NCI-H1694 treated with DMSO at 0.1 percent for 48 hours (cell line): ENCODE data around the gene CLEC20A.

Experiments used
- DNase-seq: peaks from one replicate; lab custom pipeline; 2025; lab: John Stamatoyannopoulos, UW

Gene CLEC20A

GRCh38 chr1:178472531-178472930 is 24.2 kb downstream of the CLEC20A start:
- DNase-seq = no peak

- DNase-seq = no peak
Observed at GRCh38 chr1:178470411-178470960, 26.3 kb downstream of the CLEC20A start.

- DNase-seq = no peak
Observed at GRCh38 chr1:178467837-178468236, 28.9 kb downstream of the CLEC20A start.

- DNase-seq = no peak
Observed at GRCh38 chr1:178465011-178465410, 31.8 kb downstream of the CLEC20A start.

GRCh38 chr1:178464566-178464965 is 32.2 kb downstream of the CLEC20A start:
- no peak for DNase-seq

GRCh38 chr1:178464141-178464540 is 32.6 kb downstream of the CLEC20A start:
- DNase-seq = no peak

GRCh38 chr1:178461701-178462100 is 35.1 kb downstream of the CLEC20A start:
- no peak for DNase-seq

- no peak for DNase-seq
Observed at GRCh38 chr1:178461104-178461503, 35.7 kb downstream of the CLEC20A start.

GRCh38 chr1:178458203-178458602 is 38.6 kb downstream of the CLEC20A start:
- no peak for DNase-seq

- DNase-seq = no peak
Observed at GRCh38 chr1:178457651-178458050, 39.1 kb downstream of the CLEC20A start.

GRCh38 chr1:178456472-178456871 is 40.3 kb downstream of the CLEC20A start:
- DNase-seq = no peak

GRCh38 chr1:178452013-178452412 is 44.8 kb downstream of the CLEC20A start:
- DNase-seq = no peak

- DNase-seq = no peak
Observed at GRCh38 chr1:178451529-178451928, 45.2 kb downstream of the CLEC20A start.

- no peak for DNase-seq
Observed at GRCh38 chr1:178450871-178451270, 45.9 kb downstream of the CLEC20A start.

- DNase-seq = no peak
Observed at GRCh38 chr1:178442925-178443324, 53.8 kb downstream of the CLEC20A start.

- DNase-seq = no peak
Observed at GRCh38 chr1:178438432-178438831, 58.3 kb downstream of the CLEC20A start.

GRCh38 chr1:178436899-178437298 is 59.9 kb downstream of the CLEC20A start:
- no peak for DNase-seq

GRCh38 chr1:178434899-178435435 is 61.8 kb downstream of the CLEC20A start:
- no peak for DNase-seq

- no peak for DNase-seq
Observed at GRCh38 chr1:178434360-178434759, 62.4 kb downstream of the CLEC20A start.
